HEK293 (cell line): ENCODE data around the gene KIF4A.
A peak's percentile ranks its signal among the peaks of the same experiment; 100 is the strongest.

ENCODE experiments used
- CTCF ChIA-PET: fragments of 350-600 bp; formaldehyde crosslinking; extraction: SDS; loops from one replicate; lab custom pipeline; 2021; ENCODE audit warnings: antibody characterized with exemption; lab: Yijun Ruan, JAX
- POLR2A ChIA-PET: fragments of 300-600 bp; formaldehyde crosslinking; extraction: SDS; loops from one replicate; lab custom pipeline; 2020; ENCODE audit warnings: antibody characterized with exemption, inconsistent platforms; lab: Yijun Ruan, JAX
- H3K27ac ChIP-seq: fragments of 200-500 bp; sonication (Bioruptor generic); 2 replicates; pipeline ENCODE4 v1.5.1; 2014; ENCODE audit warnings: low read depth, low read length, control low read depth, inconsistent platforms; ENCODE audit errors: extremely low read depth
- H3K36me3 ChIP-seq, 2 experiments: fragments of 200-500 bp in 1 of 2; sonication (Bioruptor generic) in 1 of 2; 1 replicate in 1 of 2; 2 replicates in 1 of 2; pipeline ENCODE4 v1.5.1; 2014 to 2017; ENCODE audit warnings: inconsistent platforms in 2 of 2, low read length in 2 of 2; ENCODE audit not compliant: control insufficient read depth in 2 of 2, insufficient read depth in 1 of 2
- H3K4me1 ChIP-seq: fragments of 200-500 bp; sonication (Bioruptor generic); 2 replicates; pipeline ENCODE4 v1.5.1; 2014; ENCODE audit warnings: mild to moderate bottlenecking, low read length, inconsistent platforms; ENCODE audit not compliant: control insufficient read depth, insufficient read depth
- H3K4me3 ChIP-seq: 2 replicates; pipeline ENCODE4 v1.5.1; 2011; ENCODE audit warnings: low read depth, mild to moderate bottlenecking, control low read depth, low read length, moderate library complexity
- H3K9me3 ChIP-seq: fragments of 200-500 bp; sonication (Bioruptor generic); 2 replicates; pipeline ENCODE4 v1.5.1; 2014; ENCODE audit warnings: low read depth, low read length, inconsistent platforms; ENCODE audit not compliant: control insufficient read depth, insufficient read depth
- GLI4 ChIP-seq: fragments of 450-650 bp; formaldehyde crosslinking; IDR thresholded peaks from 2 replicates; pipeline ENCODE4 v1.5.1; 2016; ENCODE audit warnings: missing biosample characterization, missing genetic modification characterization
- WT1 ChIP-seq: fragments of 450-650 bp; formaldehyde crosslinking; IDR thresholded peaks from 2 replicates; pipeline ENCODE4 v1.5.1; 2016; ENCODE audit warnings: missing biosample characterization, missing genetic modification characterization
- ZBTB1 ChIP-seq: fragments of 450-650 bp; formaldehyde crosslinking; IDR thresholded peaks from 2 replicates; pipeline ENCODE4 v1.5.1; 2016; ENCODE audit warnings: missing biosample characterization, missing genetic modification characterization
- ZBTB48 ChIP-seq: fragments of 450-650 bp; formaldehyde crosslinking; IDR thresholded peaks from 2 replicates; pipeline ENCODE4 v1.5.1; 2016; ENCODE audit warnings: missing biosample characterization, missing genetic modification characterization
- ZNF311 ChIP-seq: fragments of 450-650 bp; formaldehyde crosslinking; IDR thresholded peaks from 2 replicates; pipeline ENCODE4 v1.5.1; 2017; ENCODE audit warnings: missing biosample characterization, missing genetic modification characterization, borderline replicate concordance
- ZNF433 ChIP-seq: fragments of 450-650 bp; formaldehyde crosslinking; IDR thresholded peaks from 2 replicates; pipeline ENCODE4 v1.5.1; 2016; ENCODE audit warnings: missing biosample characterization, missing genetic modification characterization, low read depth
- ZNF560 ChIP-seq: fragments of 450-650 bp; formaldehyde crosslinking; IDR thresholded peaks from 2 replicates; pipeline ENCODE4 v1.5.1; 2017; ENCODE audit warnings: missing biosample characterization, missing genetic modification characterization, borderline replicate concordance
- ZNF585B ChIP-seq: fragments of 450-650 bp; formaldehyde crosslinking; IDR thresholded peaks from 2 replicates; pipeline ENCODE4 v1.5.1; 2016; ENCODE audit warnings: missing biosample characterization, missing genetic modification characterization
- ZNF626 ChIP-seq: fragments of 450-650 bp; sonication (Bioruptor Pico); formaldehyde crosslinking; IDR thresholded peaks from 2 replicates; pipeline ENCODE4 v1.5.1; 2018; ENCODE audit warnings: missing biosample characterization, missing genetic modification characterization, inconsistent platforms
- ZNF792 ChIP-seq: fragments of 450-650 bp; formaldehyde crosslinking; IDR thresholded peaks from 2 replicates; pipeline ENCODE4 v1.5.1; 2016; ENCODE audit warnings: missing biosample characterization, missing genetic modification characterization
- ZNF837 ChIP-seq: fragments of 450-650 bp; formaldehyde crosslinking; IDR thresholded peaks from 2 replicates; pipeline ENCODE4 v1.5.1; 2016; ENCODE audit warnings: missing biosample characterization, missing genetic modification characterization
- TF ChIP-seq, protein P1 (sequence below): fragments of 450-650 bp; formaldehyde crosslinking; IDR thresholded peaks from 2 replicates; pipeline ENCODE4 v1.5.1; 2016; ENCODE audit warnings: missing biosample characterization, missing genetic modification characterization
- TF ChIP-seq, protein P2 (sequence below): fragments of 450-650 bp; formaldehyde crosslinking; IDR thresholded peaks from 2 replicates; pipeline ENCODE4 v1.5.1; 2016; ENCODE audit warnings: missing biosample characterization, missing genetic modification characterization
- TF ChIP-seq, protein P3 (sequence below): fragments of 450-650 bp; formaldehyde crosslinking; IDR thresholded peaks from 2 replicates; pipeline ENCODE4 v1.5.1; 2017; ENCODE audit warnings: missing biosample characterization, mild to moderate bottlenecking, missing genetic modification characterization, moderate library complexity

KIF4A gene

DNA sequence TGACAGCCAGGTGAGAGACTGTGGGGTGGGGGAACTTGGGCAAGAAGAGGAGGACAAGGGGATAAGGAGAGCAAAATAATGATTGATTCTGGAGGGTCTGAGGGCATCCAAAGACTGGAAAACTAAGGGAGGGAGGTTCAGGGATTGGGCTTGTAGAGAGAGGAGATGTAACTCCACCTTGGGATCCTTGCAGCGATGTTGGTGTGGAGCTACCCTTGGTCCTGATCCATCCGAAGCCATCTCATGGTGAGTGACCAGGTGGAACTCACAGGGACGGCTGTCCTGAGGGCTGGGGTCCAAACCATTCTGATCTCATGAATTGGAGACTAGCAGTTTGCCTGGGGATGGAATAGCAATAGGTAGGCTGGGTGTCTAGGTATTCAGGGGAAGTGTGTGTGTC, 9.3 kb upstream of the KIF4A start:
- TF ChIP-seq, protein P1, sequence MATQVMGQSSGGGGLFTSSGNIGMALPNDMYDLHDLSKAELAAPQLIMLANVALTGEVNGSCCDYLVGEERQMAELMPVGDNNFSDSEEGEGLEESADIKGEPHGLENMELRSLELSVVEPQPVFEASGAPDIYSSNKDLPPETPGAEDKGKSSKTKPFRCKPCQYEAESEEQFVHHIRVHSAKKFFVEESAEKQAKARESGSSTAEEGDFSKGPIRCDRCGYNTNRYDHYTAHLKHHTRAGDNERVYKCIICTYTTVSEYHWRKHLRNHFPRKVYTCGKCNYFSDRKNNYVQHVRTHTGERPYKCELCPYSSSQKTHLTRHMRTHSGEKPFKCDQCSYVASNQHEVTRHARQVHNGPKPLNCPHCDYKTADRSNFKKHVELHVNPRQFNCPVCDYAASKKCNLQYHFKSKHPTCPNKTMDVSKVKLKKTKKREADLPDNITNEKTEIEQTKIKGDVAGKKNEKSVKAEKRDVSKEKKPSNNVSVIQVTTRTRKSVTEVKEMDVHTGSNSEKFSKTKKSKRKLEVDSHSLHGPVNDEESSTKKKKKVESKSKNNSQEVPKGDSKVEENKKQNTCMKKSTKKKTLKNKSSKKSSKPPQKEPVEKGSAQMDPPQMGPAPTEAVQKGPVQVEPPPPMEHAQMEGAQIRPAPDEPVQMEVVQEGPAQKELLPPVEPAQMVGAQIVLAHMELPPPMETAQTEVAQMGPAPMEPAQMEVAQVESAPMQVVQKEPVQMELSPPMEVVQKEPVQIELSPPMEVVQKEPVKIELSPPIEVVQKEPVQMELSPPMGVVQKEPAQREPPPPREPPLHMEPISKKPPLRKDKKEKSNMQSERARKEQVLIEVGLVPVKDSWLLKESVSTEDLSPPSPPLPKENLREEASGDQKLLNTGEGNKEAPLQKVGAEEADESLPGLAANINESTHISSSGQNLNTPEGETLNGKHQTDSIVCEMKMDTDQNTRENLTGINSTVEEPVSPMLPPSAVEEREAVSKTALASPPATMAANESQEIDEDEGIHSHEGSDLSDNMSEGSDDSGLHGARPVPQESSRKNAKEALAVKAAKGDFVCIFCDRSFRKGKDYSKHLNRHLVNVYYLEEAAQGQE (tag by site-specific recombination) = peak; percentile 81
- TF ChIP-seq ZNF311 (no peak), ZNF560 (tag by site-specific recombination) (no peak), ZNF585B (tag by site-specific recombination) (peak; percentile 21; the same call in 1 of the 2 replicates), GLI4 (no peak), ZNF837 (tag by site-specific recombination) (no peak)
- H3K9me3 ChIP-seq = no peaks in the 10 kb centered on the region
- peaks cover under 1 to 18% of the 10 kb centered on the region in 2 experiments; a peak in 2 of 3 replicates for H3K36me3 ChIP-seq
- H3K27ac ChIP-seq = no peak overlapping the region
- H3K4me1 ChIP-seq = no peaks in the 10 kb centered on the region
- POLR2A ChIA-PET = no interaction called here
- CTCF ChIA-PET = no interaction called here
- H3K4me3 ChIP-seq = no peak overlapping the region

DNA sequence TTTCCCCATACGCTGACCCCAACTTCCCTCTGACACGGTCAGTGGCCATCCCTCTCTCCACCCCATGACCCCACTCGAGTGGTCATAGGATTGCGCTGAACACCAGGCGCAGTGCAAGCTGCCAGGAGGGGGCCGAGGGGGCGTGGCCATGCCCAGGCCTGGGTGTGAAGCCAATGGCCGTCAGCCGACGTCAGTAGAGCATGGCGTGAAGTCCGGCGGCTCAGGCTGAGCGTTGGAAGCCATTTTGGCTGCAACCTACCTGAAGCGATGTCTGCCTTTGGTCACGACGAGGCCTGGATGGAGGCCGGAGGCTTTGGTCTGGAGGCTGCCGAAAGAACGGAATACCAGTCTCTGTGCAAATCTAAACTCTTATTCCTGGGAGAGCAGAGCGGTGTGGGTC, 8.0 kb upstream of the KIF4A start, which contains the start of gene RAB41:
Gene RAB41 (plus strand): TSS at position 222 of the 400 bp plus-strand sequence. CDS start 46 bp downstream, at position 268.
- no peaks in the 10 kb centered on the region for H3K4me1 ChIP-seq
- ChIA-PET POLR2A (no interaction called here), CTCF (interaction anchor here (0.6 kb wide), 1 partner anchor 9 kb away, joined by 3 read pairs; no protein-coding TSS in a partner anchor)
- no peak within 1 kb of the TSS for H3K4me3 ChIP-seq
- H3K9me3 ChIP-seq = no peaks in the 10 kb centered on the region
- H3K27ac ChIP-seq = no peak within 1 kb of the TSS
- peaks cover 4 to 31% of the 10 kb centered on the region in 2 experiments; a peak in 2 of 3 replicates for H3K36me3 ChIP-seq
- no peak for TF ChIP-seq ZNF792 (tag by site-specific recombination)
- TF ChIP-seq, protein P2, sequence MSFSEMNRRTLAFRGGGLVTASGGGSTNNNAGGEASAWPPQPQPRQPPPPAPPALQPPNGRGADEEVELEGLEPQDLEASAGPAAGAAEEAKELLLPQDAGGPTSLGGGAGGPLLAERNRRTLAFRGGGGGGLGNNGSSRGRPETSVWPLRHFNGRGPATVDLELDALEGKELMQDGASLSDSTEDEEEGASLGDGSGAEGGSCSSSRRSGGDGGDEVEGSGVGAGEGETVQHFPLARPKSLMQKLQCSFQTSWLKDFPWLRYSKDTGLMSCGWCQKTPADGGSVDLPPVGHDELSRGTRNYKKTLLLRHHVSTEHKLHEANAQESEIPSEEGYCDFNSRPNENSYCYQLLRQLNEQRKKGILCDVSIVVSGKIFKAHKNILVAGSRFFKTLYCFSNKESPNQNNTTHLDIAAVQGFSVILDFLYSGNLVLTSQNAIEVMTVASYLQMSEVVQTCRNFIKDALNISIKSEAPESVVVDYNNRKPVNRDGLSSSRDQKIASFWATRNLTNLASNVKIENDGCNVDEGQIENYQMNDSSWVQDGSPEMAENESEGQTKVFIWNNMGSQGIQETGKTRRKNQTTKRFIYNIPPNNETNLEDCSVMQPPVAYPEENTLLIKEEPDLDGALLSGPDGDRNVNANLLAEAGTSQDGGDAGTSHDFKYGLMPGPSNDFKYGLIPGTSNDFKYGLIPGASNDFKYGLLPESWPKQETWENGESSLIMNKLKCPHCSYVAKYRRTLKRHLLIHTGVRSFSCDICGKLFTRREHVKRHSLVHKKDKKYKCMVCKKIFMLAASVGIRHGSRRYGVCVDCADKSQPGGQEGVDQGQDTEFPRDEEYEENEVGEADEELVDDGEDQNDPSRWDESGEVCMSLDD (tag by site-specific recombination) = no peak
- no peak for TF ChIP-seq ZBTB1
- no peak for TF ChIP-seq WT1 (tag by site-specific recombination)
- TF ChIP-seq, protein P3, sequence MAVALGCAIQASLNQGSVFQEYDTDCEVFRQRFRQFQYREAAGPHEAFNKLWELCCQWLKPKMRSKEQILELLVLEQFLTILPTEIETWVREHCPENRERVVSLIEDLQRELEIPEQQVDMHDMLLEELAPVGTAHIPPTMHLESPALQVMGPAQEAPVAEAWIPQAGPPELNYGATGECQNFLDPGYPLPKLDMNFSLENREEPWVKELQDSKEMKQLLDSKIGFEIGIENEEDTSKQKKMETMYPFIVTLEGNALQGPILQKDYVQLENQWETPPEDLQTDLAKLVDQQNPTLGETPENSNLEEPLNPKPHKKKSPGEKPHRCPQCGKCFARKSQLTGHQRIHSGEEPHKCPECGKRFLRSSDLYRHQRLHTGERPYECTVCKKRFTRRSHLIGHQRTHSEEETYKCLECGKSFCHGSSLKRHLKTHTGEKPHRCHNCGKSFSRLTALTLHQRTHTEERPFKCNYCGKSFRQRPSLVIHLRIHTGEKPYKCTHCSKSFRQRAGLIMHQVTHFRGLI (tag by site-specific recombination) = no peak
- no peak for TF ChIP-seq ZNF433
- TF ChIP-seq, all 188 proteins: peak for 0

DNA sequence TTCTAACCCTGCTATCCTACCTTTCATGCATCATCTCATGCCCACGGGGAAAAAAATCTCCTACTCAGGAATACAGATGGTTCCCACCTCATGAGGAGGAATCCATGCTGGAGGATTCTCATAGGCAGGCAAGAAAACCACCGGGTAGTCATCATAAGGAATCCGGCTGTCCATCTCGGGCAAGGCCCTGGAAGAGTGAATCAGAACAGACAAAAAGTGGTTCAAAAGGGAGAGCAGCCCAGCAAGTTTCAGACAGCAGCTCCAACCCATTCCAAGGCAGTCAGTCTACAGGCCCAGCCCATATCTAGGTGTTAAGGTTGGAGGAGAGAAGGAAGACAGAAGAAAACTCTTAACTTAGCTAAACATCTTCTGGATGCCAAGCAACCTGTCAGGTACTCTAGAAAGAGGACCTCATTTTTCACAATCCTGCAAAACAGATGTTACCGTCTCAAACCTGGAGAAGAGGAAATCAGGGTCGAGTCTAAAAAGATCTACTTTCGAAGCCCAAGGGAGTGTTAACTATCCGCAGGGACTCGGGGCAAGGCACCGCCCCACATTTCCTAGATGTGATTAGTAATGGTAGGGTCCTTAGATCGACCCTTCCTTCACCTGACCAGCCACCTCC, 624 bp upstream of the KIF4A start:
- CTCF ChIA-PET = interaction anchor here (0.6 to 1.6 kb wide), 5 partner anchors 11 to 811 kb away, joined by 3 to 7 read pairs (median 5); partner anchors contain the start of gene IGBP1
- no peak for TF ChIP-seq ZNF626 (tag by site-specific recombination)
- peak; percentile 89 for TF ChIP-seq ZBTB48 (tag by site-specific recombination)

More for the DNA sequence above, 624 bp upstream of the KIF4A start:
- POLR2A ChIA-PET = interaction anchor here (0.6 to 1.5 kb wide), 10 partner anchors 10 to 156 kb away, joined by 3 to 9 read pairs (median 4); partner anchors contain the start of gene IGBP1
- H3K36me3 ChIP-seq = peaks cover 9 to 59% of the 10 kb centered on the region in 2 experiments
- H3K9me3 ChIP-seq = no peaks in the 10 kb centered on the region; the same call in 1 of the 2 replicates
- no peak overlapping the region; the same call in 1 of the 2 replicates for H3K27ac ChIP-seq
- H3K4me3 ChIP-seq = peak overlapping the region; percentile 70
- peaks cover 7% of the 10 kb centered on the region; the same call in 1 of the 2 replicates for H3K4me1 ChIP-seq
